Right kidney (tissue), 1 donor: Measurements from ENCODE around the gene SP2.

Experiments used
- DNase-seq: peaks from one replicate; pipeline ENCODE4 v3.0.0-alpha.2; 2016

The SP2 gene

GRCh38 chr17:47869114-47869513 is 26.9 kb upstream of the SP2 start:
- DNase-seq = no peak

GRCh38 chr17:47870056-47870455 is 26.0 kb upstream of the SP2 start:
- no peak for DNase-seq

GRCh38 chr17:47871048-47871447 is 25.0 kb upstream of the SP2 start:
- no peak for DNase-seq

- DNase-seq = no peak
These were observed 23.9 kb upstream of the SP2 start for GRCh38 chr17:47872019-47872650.

- no peak for DNase-seq
These were observed 23.3 kb upstream of the SP2 start for GRCh38 chr17:47872651-47873161.

GRCh38 chr17:47873200-47874090 is 22.6 kb upstream of the SP2 start:
- no peak for DNase-seq

GRCh38 chr17:47875011-47875985 is 20.7 kb upstream of the SP2 start:
- DNase-seq = no peak

- DNase-seq = no peak
These were observed 18.5 kb upstream of the SP2 start for GRCh38 chr17:47877368-47878034.

- no peak for DNase-seq
These were observed 17.6 kb upstream of the SP2 start for GRCh38 chr17:47878203-47879027.

- no peak for DNase-seq
These were observed 16.9 kb upstream of the SP2 start for GRCh38 chr17:47879028-47879585.

- DNase-seq = no peak
These were observed 16.1 kb upstream of the SP2 start for GRCh38 chr17:47879776-47880454.

GRCh38 chr17:47882247-47882646 is 13.8 kb upstream of the SP2 start:
- DNase-seq = no peak

- no peak for DNase-seq
These were observed 13.1 kb upstream of the SP2 start for GRCh38 chr17:47882695-47883588.

- DNase-seq = peak; percentile 54
These were observed 12.2 kb upstream of the SP2 start for GRCh38 chr17:47883589-47884426.

GRCh38 chr17:47884427-47884740 is 11.7 kb upstream of the SP2 start:
- DNase-seq = no peak

GRCh38 chr17:47884905-47885730 is 10.9 kb upstream of the SP2 start:
- DNase-seq = no peak

GRCh38 chr17:47888293-47888692 is 7.7 kb upstream of the SP2 start:
- DNase-seq = no peak
